Activated T-helper 9 cell treated with anti-CD3 and anti-CD28 coated beads, Interleukin-2, amount 50 U/mL, for 16 hours (primary cell): ENCODE measurements around the gene CENPX.

Experiments
- DNase-seq: peaks from one replicate; pipeline ENCODE4 v3.0.0-alpha.2; 2020; ENCODE audit warnings: low read depth

CENPX gene

GRCh38 chr17:82011617-82012187, 11.0 kb downstream of the CENPX start:
- DNase-seq: no peak

GRCh38 chr17:82010575-82011525, 11.8 kb downstream of the CENPX start:
- DNase-seq: no peak

GRCh38 chr17:82009413-82009812, 13.3 kb downstream of the CENPX start:
- no peak for DNase-seq

DNA sequence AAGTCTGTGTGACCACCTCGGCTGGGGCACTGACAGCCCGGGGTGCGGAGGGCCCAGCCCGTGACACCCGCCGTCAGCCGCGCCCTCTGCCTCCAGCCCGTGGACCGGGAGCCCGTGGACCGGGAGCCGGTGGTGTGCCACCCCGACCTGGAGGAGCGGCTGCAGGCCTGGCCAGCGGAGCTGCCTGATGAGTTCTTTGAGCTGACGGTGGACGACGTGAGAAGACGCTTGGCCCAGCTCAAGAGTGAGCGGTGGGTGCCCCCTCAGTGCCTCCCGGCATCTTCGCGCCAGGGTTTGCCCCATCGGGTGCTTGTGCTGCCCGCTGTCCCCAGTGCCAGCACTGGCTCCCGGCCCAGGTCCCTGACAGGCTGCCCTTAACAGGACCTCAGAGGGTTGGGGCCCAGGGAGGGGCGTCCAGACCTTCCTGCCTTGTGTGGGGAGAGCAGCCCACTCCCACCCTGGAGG, 13.7 kb downstream of the CENPX start:
- no peak for DNase-seq

DNA sequence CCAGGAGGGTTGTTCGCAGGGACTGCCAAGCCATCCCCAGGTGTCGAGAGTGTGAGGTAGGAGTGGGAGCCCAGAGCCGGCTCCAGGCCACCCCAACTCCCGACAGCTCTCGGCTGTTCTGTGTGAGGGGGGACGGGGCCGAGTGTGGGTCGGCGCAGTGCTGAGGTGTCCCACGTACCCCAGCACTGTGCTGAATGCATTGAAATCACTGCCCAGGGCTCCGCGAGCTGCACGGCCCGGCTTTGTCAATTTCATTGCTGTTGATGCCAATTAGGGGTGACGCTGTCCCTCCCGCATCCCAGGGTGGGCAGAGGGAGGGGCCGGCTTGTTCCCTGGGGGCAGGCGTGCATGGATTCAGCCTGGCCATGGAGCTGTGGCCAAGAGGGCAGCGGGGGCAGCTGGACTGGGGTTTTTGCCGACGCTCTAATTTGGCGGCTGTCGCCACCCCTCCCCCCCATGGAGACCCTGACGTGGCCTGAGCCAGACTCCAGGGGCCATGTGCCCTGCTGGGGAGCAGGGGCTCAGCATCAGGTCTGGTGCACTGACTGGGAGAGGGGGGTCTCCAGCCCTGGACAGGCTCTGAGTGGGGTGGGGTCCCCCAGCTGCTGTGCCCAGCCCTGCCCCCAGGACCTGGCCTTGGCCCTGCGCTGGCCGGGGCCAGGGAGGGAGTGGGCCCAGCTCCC, 14.3 kb downstream of the CENPX start:
- no peak for DNase-seq

DNA sequence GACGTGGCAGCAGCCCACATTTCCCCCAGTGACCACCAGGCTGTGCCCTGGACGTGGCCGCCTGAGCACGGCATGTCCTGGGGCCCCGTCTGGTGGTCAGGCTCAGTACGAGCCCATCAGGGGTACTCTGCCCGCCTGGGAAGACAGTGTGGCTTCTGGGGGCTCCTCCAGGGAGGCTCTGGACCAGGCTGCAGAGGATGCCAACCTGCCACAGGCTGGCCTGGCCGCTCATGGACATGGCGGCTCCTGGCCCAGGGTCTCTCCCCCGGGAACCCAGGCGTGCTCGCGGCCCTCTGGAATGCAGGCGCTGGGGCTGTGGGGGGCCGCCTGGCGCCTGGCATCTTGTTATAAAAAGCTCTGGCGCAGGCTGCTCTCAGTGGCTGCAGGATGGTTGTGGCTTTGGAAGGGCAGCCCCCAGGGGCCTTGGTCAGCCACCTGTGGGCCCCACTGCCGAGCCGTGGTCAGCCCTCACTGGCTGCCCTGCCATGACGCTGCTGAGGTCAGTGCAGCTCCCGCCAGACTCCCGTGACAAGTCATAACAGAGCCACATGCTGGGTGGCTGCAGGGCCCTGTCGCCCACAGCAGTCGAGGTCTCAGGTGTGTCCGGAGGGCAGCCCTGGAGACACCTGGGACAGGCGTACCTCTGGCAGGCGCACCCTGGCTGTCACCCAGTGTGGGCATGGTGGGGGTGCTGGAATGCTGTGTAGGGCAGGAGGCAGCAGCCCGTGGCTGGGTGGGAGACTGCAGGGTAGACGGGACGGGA, 15.0 kb downstream of the CENPX start:
- DNase-seq: no peak

DNA sequence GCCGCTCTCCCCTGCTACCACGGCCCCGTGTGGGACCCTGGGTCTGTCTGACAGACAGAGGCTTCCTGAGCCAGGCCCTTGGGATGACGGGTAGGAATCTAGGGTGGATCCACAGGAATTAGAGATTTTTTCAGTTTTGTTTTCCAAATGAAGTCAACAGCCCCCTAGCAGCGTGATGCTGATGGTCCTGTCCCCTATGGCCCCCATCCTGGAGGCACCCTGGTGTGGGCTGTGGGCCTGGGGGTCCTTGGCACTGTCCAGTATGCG, 15.5 kb downstream of the CENPX start:
- no peak for DNase-seq

GRCh38 chr17:82006468-82007227, 16.0 kb downstream of the CENPX start:
- DNase-seq: no peak

- DNase-seq: no peak
Observed at GRCh38 chr17:82005701-82006348, 16.9 kb downstream of the CENPX start.

DNA sequence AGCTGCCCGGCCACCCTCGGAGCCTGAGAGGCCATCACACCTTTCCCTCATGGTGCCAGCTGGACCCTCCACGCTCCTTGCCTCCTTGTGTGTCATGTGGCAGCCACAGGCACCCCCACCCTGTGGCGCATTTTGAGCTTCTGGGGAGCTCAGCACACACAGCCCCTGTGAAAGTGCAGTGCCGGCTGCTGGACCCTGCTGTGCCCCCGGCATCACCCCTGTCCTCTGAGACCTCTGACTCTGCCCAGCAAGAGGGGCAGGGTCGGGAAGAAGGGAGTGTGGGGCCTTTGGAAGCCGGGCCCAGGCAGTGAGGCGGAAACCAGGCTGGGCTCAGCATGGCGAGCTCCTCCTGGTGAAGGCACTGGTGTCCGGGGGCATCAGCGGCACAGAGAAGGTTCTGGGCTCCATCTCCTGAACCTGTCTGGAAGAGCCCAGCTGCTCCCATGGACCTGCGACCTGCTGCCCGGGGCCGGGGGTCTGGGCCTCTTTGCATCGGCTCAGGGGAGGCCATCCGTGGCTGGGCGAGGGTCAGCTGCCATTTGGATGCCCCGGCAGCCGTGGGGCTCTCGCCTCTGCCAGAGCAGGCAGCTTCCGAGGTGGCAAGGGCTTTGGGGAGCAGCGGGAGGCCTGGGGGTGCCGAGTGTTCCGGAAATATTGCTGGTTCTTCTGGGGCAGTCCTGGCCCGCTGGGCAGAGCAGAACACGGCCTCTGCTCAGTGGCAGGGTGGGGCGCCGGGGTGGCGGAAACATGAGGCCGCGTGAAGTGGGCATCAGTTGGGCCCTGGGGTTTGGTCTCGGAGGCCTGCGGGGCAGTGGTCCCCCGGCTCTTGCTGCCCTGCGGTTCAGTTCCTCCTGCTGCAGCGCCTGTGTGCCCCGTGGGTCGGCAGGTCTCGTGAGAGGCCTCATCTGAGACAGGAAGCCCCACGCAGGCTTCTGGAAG, 17.9 kb downstream of the CENPX start:
- no peak for DNase-seq

GRCh38 chr17:82003411-82004381, 19.0 kb downstream of the CENPX start:
- DNase-seq: peak; percentile 36

DNA sequence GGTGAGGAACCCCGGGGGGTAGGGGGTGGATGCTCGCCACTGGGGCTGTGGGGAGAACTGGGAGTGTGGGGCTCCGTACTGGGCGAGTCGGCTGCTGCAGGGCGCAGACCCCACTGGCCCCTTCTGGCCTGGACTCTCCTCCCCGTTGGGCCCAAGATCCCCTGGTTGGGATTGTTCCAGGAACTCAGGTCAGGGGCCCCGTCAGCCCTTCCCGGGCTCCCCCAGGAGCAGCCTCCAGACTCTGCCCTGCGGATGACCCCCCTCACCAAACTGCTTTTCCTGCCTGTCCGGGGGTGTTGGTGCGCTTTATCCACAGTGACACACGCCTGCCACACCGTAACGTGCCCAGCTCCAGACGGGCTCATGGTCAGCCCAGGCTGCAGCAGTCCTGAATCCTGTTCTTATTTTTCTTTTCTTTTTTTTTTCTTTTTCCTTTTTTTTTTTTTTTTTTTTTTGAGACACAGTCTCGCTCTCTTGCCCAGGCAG, 21.1 kb downstream of the CENPX start:
- DNase-seq: no peak

- DNase-seq: no peak
Observed at GRCh38 chr17:82000803-82001570, 21.7 kb downstream of the CENPX start.

DNA sequence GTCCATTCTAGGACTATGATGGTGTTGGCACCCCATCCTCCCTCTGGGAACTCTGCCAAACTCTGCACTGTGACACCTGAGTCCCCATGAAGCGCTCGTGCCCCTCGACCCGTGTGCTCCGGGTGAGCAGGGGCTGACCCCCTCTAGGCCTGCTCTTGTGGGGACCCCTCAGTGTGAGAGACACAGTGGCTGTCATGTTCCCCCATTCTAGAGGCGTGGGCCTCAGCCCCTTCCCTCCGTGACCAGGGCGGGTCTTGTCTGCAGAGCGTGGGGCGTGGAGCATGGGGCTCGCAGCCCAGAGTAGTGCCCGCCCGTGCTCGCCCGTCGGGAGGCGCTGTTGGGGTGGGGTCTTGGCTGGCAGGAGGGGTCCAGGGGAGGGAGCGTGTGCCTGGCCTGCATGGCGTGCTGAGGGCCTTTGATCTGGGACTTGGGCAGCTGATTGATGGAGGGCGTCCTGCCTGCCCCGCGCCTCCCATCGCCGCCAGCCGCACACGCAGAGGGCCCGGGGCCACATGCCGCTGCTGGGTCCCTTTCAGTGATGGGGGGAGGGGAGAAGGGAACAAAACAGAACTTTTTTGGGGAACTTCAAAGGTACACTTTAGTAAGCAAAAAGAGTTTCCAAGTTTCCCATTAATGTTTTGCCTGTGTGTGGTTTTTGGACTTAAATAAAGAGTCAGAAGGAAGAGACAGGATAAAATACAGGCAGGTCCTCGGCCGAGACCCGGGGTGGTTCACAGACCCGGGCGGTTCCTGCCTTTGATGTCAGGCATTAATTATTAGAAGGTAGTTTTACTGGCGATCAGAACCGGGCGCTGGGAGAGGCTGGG, 22.5 kb downstream of the CENPX start:
- DNase-seq: no peak

DNA sequence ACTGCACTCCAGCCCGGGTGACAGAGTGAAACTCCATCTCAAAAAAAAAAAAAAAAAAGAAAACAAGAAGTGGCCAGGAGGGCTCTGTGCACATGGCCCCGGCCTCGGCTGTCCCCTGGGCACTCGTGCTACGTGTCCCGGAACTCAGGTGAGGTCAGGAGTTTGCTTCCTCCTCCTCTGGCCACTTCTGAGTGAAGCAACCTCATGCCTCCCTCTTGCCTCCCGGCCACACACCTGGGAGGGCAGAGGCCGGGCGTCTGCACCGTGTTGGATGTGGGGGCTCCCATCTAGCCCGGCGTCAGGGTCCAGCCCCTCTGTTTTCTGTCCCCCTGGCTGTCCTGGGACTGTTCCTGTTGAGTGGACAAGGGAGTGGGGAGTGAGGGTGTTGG, 23.1 kb downstream of the CENPX start:
- no peak for DNase-seq

DNA sequence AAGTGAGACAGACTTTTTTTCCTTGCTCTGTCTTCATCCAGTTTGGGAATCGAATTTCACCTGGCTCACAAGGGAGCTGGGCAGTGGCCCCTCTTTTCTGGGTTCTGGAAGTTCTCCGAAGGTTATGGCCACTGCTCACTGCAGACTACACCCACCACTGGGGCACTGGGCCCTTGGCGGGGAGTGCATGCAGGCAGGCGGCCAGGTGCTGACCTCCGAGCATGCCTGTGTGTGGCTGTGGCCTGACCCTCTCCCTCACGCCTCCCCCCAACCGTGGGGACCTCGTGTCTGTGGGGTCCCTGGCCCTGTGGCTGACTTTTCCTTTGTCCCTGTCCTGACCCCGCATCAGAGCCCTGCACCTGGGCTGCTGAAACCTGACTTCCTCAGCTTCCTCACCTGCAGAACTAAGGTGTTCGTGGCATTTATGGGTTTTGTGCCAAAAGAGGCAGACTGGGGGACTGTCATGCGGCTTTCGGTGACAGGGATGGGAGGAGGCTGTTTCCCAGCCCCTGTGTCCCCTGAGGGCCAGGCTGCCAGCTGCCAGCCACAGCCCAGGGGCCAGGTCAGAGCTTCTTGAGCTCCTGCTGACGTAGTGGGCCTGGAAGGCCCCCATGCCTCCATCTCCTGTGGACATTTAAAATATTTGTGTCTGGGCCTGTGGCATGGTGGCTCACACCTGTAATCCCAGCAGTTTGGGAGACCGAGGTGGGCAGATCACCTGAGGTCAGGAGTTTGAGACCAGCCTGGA, 23.8 kb downstream of the CENPX start:
- no peak for DNase-seq
